ENCODE data around the gene CENPN. TPM values are rescaled to one million over a fixed set of nuclear protein-coding genes. Genes with fewer than 3 reads are reported as not detected.

Gene CENPN
- total and polyA plus RNA-seq, 2 of the 13 experiments (the other 11 are each of a cell fraction or from before 2014, with no cell fraction given): 29.7 to 129 TPM

- TF ChIP-seq NFAT5 (CRISPR knock-in tag; IDR thresholded peaks at IDR 0.05) (no peak), ZNF615 (CRISPR knock-in tag; IDR thresholded peaks at IDR 0.05; ENCODE audit: borderline replicate concordance) (0 out of 2 replicates have a peak, but pooled peaks have one; percentile 56), ZNF7 (CRISPR knock-in tag; IDR thresholded peaks at IDR 0.05) (no peak), KAT7 (CRISPR knock-in tag; IDR thresholded peaks at IDR 0.05; ENCODE audit: borderline replicate concordance) (0 out of 2 replicates have a peak, but pooled peaks have one; percentile 23), ZNF790 (CRISPR knock-in tag; IDR thresholded peaks at IDR 0.05; ENCODE audit: borderline replicate concordance) (peak; percentile 77; the same call in 1 of the 2 replicates), ZNF143 (CRISPR knock-in tag; IDR thresholded peaks at IDR 0.05) (no peak), ZNF788 (CRISPR knock-in tag; IDR thresholded peaks at IDR 0.05; ENCODE audit: borderline replicate concordance) (peak; percentile 17; the same call in 1 of the 2 replicates), CAMTA2 (CRISPR knock-in tag; IDR thresholded peaks at IDR 0.05; ENCODE audit: borderline replicate concordance) (no peak), ARID5B (CRISPR knock-in tag; IDR thresholded peaks at IDR 0.05) (no peak; the same call in 1 of the 2 replicates), ZNF121 (CRISPR knock-in tag; IDR thresholded peaks at IDR 0.05) (peak; percentile 50; the same call in 1 of the 2 replicates), ZNF850 (CRISPR knock-in tag; conservative IDR thresholded peaks at IDR 0.05) (no peak), ZNF430 (CRISPR knock-in tag; IDR thresholded peaks at IDR 0.05) (peak; percentile 69; the same call in 1 of the 2 replicates), BCL3 (CRISPR knock-in tag; IDR thresholded peaks at IDR 0.05) (no peak), SP1 (IDR thresholded peaks at IDR 0.05) (no peak), SP1 (CRISPR knock-in tag; IDR thresholded peaks at IDR 0.05) (peak; percentile 87; the same call in 1 of the 2 replicates), ZNF207 (IDR thresholded peaks at IDR 0.05; ENCODE audit: borderline replicate concordance) (no peak), IKZF1 (IDR thresholded peaks at IDR 0.05) (no peak), RNF219 (CRISPR knock-in tag; IDR thresholded peaks at IDR 0.05) (0 out of 2 replicates have a peak, but pooled peaks have one; percentile 5)
Measured at GRCh38 chr16:81076566-81077075, 69.6 kb downstream of the CENPN start (continued).

Data from HepG2 (cell line).